Natural killer cell treated with Interleukin-12 subunit alpha and Interleukin-12 subunit beta and Interleukin-15 and Interleukin-18, amount 100 ng/mL, for 72 hours (primary cell): Measurements from ENCODE around the gene GCSH. TPM values are rescaled to one million over a fixed set of nuclear protein-coding genes. Genes with fewer than 3 reads are reported as not detected.

Experiments
- ATAC-seq, 2 donors: fragments of 150-1000 bp; cut with Tn5 transposase in 1 of 2; sonication (Bioruptor Pico), chemical (Tn5 transposase) in 1 of 2; 2 replicates each; pipeline ENCODE4 v1.10.0; 2021
- DNase-seq: peaks from one replicate; pipeline ENCODE4 v3.0.0; 2022; ENCODE audit warnings: low spot score
- H3K27ac Mint-ChIP-seq, 2 donors: 1 replicate in 1 of 2; 2 replicates in 1 of 2; pipeline ENCODE4 v1.8.0; 2022; ENCODE audit warnings: mixed read lengths in 2 of 2, mild to moderate bottlenecking in 1 of 2, moderate library complexity in 1 of 2
- H3K27me3 Mint-ChIP-seq, 2 donors: 1 replicate in 1 of 2; 2 replicates in 1 of 2; pipeline ENCODE4 v1.8.0; 2022; ENCODE audit warnings: mixed read lengths in 2 of 2
- H3K36me3 Mint-ChIP-seq: one replicate; pipeline ENCODE4 v1.8.0; 2022; ENCODE audit warnings: mixed read lengths
- H3K4me1 Mint-ChIP-seq, 2 donors: 1 replicate in 1 of 2; 2 replicates in 1 of 2; pipeline ENCODE4 v1.8.0; 2022; ENCODE audit warnings: low read depth in 2 of 2, mixed read lengths in 2 of 2, mild to moderate bottlenecking in 1 of 2
- H3K4me3 Mint-ChIP-seq: one replicate; pipeline ENCODE4 v1.8.0; 2022; ENCODE audit warnings: mixed read lengths
- H3K9me3 Mint-ChIP-seq: 2 replicates; pipeline ENCODE4 v1.8.0; 2022; ENCODE audit warnings: mixed read lengths
- total RNA-seq, 2 donors: library from RNA; stranded (reverse); gene quantifications; one replicate each; pipeline ENCODE4 v1.2.3, GENCODE V29; 2022

Gene GCSH
- total RNA-seq = 10 to 100 TPM; 10.6 to 38.7 TPM

GRCh38 chr16:81095953-81096714, at the start of gene GCSH:
Gene GCSH (minus strand): TSS chr16:81096395. CDS start chr16:81096278, 117 bp downstream.
- peaks cover 4% of the 10 kb centered on the region for H3K9me3 Mint-ChIP-seq
- peak; percentile 100 for DNase-seq
- H3K36me3 Mint-ChIP-seq = no peaks in the 10 kb centered on the region
- peak within 1 kb of the TSS in 1 of 2 donors; percentile 42 for H3K27ac Mint-ChIP-seq
- peaks cover 4 to 6% of the 10 kb centered on the region in 2 donors for H3K4me1 Mint-ChIP-seq
- peak within 1 kb of the TSS; percentile 81 for H3K4me3 Mint-ChIP-seq
- ATAC-seq = peak; percentile 99 to 100
- H3K27me3 Mint-ChIP-seq = no peaks in the 10 kb centered on the region

- H3K36me3 Mint-ChIP-seq = no peaks in the 10 kb centered on the region
- no peak for DNase-seq
- ATAC-seq = no peak
- no peaks in the 10 kb centered on the region for H3K4me1 Mint-ChIP-seq
- H3K27me3 Mint-ChIP-seq = peaks cover 0 to 9% of the 10 kb centered on the region in 2 donors
- H3K27ac Mint-ChIP-seq = no peak overlapping the region
- H3K4me3 Mint-ChIP-seq = no peak overlapping the region
- no peaks in the 10 kb centered on the region for H3K9me3 Mint-ChIP-seq
Observed at GRCh38 chr16:81143921-81144471, 47.8 kb upstream of the GCSH start.

- H3K4me3 Mint-ChIP-seq = no peak overlapping the region
- peaks cover 0 to 9% of the 10 kb centered on the region in 2 donors for H3K27me3 Mint-ChIP-seq
- H3K9me3 Mint-ChIP-seq = no peaks in the 10 kb centered on the region
- H3K4me1 Mint-ChIP-seq = no peaks in the 10 kb centered on the region
- no peak for ATAC-seq
- DNase-seq = no peak
- no peaks in the 10 kb centered on the region for H3K36me3 Mint-ChIP-seq
- no peak overlapping the region for H3K27ac Mint-ChIP-seq
Observed at GRCh38 chr16:81142864-81143263, 46.7 kb upstream of the GCSH start.

- Mint-ChIP-seq H3K4me3 (no peak overlapping the region), H3K27me3 (peaks cover 0 to 7% of the 10 kb centered on the region in 2 donors), H3K4me1 (no peaks in the 10 kb centered on the region), H3K9me3 (no peaks in the 10 kb centered on the region), H3K27ac (no peak overlapping the region), H3K36me3 (no peaks in the 10 kb centered on the region)
- no peak for DNase-seq
- ATAC-seq = peak; percentile 12 to 26
Observed at GRCh38 chr16:81140930-81141780, 45.0 kb upstream of the GCSH start.

GRCh38 chr16:81138831-81139557, 42.8 kb upstream of the GCSH start:
- no peak overlapping the region for H3K27ac Mint-ChIP-seq
- ATAC-seq (no peak), DNase-seq (no peak)
- no peaks in the 10 kb centered on the region for H3K4me1 Mint-ChIP-seq
- H3K27me3 Mint-ChIP-seq = peaks cover 0 to 6% of the 10 kb centered on the region in 2 donors
- H3K36me3 Mint-ChIP-seq = no peaks in the 10 kb centered on the region
- H3K9me3 Mint-ChIP-seq = no peaks in the 10 kb centered on the region
- H3K4me3 Mint-ChIP-seq = no peak overlapping the region

GRCh38 chr16:81137754-81138153, 41.6 kb upstream of the GCSH start:
- peak; percentile 4 to 40 for ATAC-seq
- Mint-ChIP-seq H3K9me3 (no peaks in the 10 kb centered on the region), H3K4me3 (no peak overlapping the region), H3K4me1 (no peaks in the 10 kb centered on the region), H3K36me3 (no peaks in the 10 kb centered on the region), H3K27me3 (no peaks in the 10 kb centered on the region), H3K27ac (no peak overlapping the region)
- DNase-seq = no peak

- H3K9me3 Mint-ChIP-seq = no peaks in the 10 kb centered on the region
- DNase-seq (no peak), ATAC-seq (no peak)
- H3K4me3 Mint-ChIP-seq = no peak overlapping the region
- H3K36me3 Mint-ChIP-seq = no peaks in the 10 kb centered on the region
- no peak overlapping the region for H3K27ac Mint-ChIP-seq
- no peaks in the 10 kb centered on the region for H3K27me3 Mint-ChIP-seq
- H3K4me1 Mint-ChIP-seq = no peaks in the 10 kb centered on the region
Observed at GRCh38 chr16:81136390-81137335, 40.5 kb upstream of the GCSH start.

- ATAC-seq (no peak), DNase-seq (no peak)
- Mint-ChIP-seq H3K9me3 (no peaks in the 10 kb centered on the region), H3K27ac (no peak overlapping the region), H3K4me1 (no peaks in the 10 kb centered on the region), H3K4me3 (no peak overlapping the region), H3K27me3 (peaks cover 3 to 12% of the 10 kb centered on the region in 2 donors), H3K36me3 (no peaks in the 10 kb centered on the region)
Observed at GRCh38 chr16:81130126-81130525, 33.9 kb upstream of the GCSH start.

- no peak for ATAC-seq
- DNase-seq = no peak
- Mint-ChIP-seq H3K27me3 (peaks cover 3 to 12% of the 10 kb centered on the region in 2 donors), H3K9me3 (no peaks in the 10 kb centered on the region), H3K4me3 (no peak overlapping the region), H3K36me3 (no peaks in the 10 kb centered on the region), H3K27ac (no peak overlapping the region), H3K4me1 (no peaks in the 10 kb centered on the region)
Observed at GRCh38 chr16:81128726-81129524, 32.7 kb upstream of the GCSH start.

- no peak overlapping the region for H3K27ac Mint-ChIP-seq
- peaks cover 3 to 12% of the 10 kb centered on the region in 2 donors for H3K27me3 Mint-ChIP-seq
- no peaks in the 10 kb centered on the region for H3K36me3 Mint-ChIP-seq
- no peaks in the 10 kb centered on the region for H3K4me1 Mint-ChIP-seq
- H3K4me3 Mint-ChIP-seq = no peak overlapping the region
- DNase-seq = no peak
- H3K9me3 Mint-ChIP-seq = no peaks in the 10 kb centered on the region
- ATAC-seq = no peak
Observed at GRCh38 chr16:81127051-81127450, 30.9 kb upstream of the GCSH start.

GRCh38 chr16:81123092-81123852, 27.1 kb upstream of the GCSH start:
- Mint-ChIP-seq H3K9me3 (no peaks in the 10 kb centered on the region), H3K27me3 (peaks cover 0 to 3% of the 10 kb centered on the region in 2 donors), H3K36me3 (no peaks in the 10 kb centered on the region), H3K4me1 (no peaks in the 10 kb centered on the region), H3K27ac (no peak overlapping the region), H3K4me3 (no peak overlapping the region)
- no peak for ATAC-seq
- DNase-seq = no peak
